Breast epithelium (tissue), 3 donors: ENCODE results near the gene CCDC112.

ENCODE experiments used
- CTCF ChIP-seq, 3 donors: fragments of 450-650 bp; IDR thresholded peaks; one replicate each; pipeline ENCODE4 v1.5.1; 2016 to 2017; ENCODE audit warnings: antibody characterized with exemption in 3 of 3, mild to moderate bottlenecking in 3 of 3, moderate library complexity in 3 of 3
- POLR2A ChIP-seq: fragments of 450-650 bp; IDR thresholded peaks from one replicate; pipeline ENCODE4 v1.6.1; 2016; ENCODE audit warnings: antibody characterized with exemption, mild to moderate bottlenecking, moderate library complexity
- POLR2AphosphoS5 ChIP-seq, 3 donors: sonication (generic); formaldehyde crosslinking; IDR thresholded peaks; one replicate each; pipeline ENCODE4 v1.6.1; 2017; ENCODE audit warnings: antibody characterized with exemption in 3 of 3

DNA sequence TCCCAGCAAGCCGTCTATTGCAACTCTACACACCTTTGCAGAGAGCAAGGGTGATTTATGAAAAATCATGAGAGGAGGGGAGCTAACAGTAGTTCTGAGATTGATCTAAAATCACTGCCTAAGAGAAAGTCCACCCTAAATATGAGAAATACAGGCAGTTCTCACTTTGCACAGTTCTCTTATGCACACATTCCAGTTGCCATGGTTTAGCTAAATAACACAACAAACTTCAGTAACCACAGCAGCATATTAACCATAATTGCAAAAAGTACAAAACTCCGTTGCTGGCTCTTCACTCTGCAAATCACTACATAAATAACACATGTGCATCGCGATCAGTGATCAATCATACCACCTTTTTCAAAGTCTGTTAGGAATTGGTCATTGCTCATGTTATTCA, 64.9 kb downstream of the CCDC112 start:
- no peak for TF ChIP-seq POLR2AphosphoS5 (IDR thresholded peaks at IDR 0.05)
- no peak for TF ChIP-seq POLR2A
- no peak for TF ChIP-seq CTCF (IDR thresholded peaks at IDR 0.05)
